Testis (tissue), 3 donors: ENCODE results near the gene GRIP1. TPM values are rescaled to one million over a fixed set of nuclear protein-coding genes. Genes with fewer than 3 reads are reported as not detected.

Experiments
- DNase-seq: peaks from one replicate; pipeline ENCODE4 v3.0.0-alpha.2; 2019
- H3K27ac ChIP-seq, 2 donors: fragments of 200-600 bp; sonication (generic); one replicate each; pipeline ENCODE4 v1.5.1; 2019
- H3K27me3 ChIP-seq: fragments of 200-600 bp; sonication (generic); one replicate; pipeline ENCODE4 v1.5.1; 2019
- H3K36me3 ChIP-seq: fragments of 200-600 bp; sonication (generic); one replicate; pipeline ENCODE4 v1.5.1; 2017; ENCODE audit warnings: low read depth; ENCODE audit errors: missing control alignments
- H3K4me1 ChIP-seq: fragments of 200-600 bp; sonication (generic); one replicate; pipeline ENCODE4 v1.5.1; 2019
- H3K4me3 ChIP-seq, 2 donors: fragments of 200-600 bp; sonication (generic); one replicate each; pipeline ENCODE4 v1.5.1; 2017 to 2019
- H3K9me3 ChIP-seq: fragments of 200-600 bp; sonication (generic); one replicate; pipeline ENCODE4 v1.5.1; 2017
- CTCF ChIP-seq, 3 experiments: fragments of 450-650 bp in 2 of 3; fragments of 200-600 bp in 1 of 3; sonication (generic) in 1 of 3; IDR thresholded peaks; one replicate each; pipeline ENCODE4 v1.5.1; 2016 to 2019; ENCODE audit warnings: antibody characterized with exemption in 3 of 3, mild to moderate bottlenecking in 2 of 3, moderate library complexity in 1 of 3
- POLR2A ChIP-seq: fragments of 450-650 bp; IDR thresholded peaks from one replicate; pipeline ENCODE4 v1.6.1; 2017; ENCODE audit warnings: antibody characterized with exemption, mild to moderate bottlenecking, moderate library complexity
- WGBS, 2 donors: methylation state at CpG; one replicate each; pipeline ENCODE4 v1.1.5; 2018; 5-methylcytosine and 5-hydroxymethylcytosine counted together
- intact Hi-C: fragments of 100-400 bp; cut with DNase I; formaldehyde crosslinking; loops from one replicate; pipeline ENCODE4 v1.15.1; 2023; ENCODE audit warnings: low total_unique reads
- polyA plus RNA-seq: library from polyadenylated mRNA; stranded (reverse); fragments of 350-450 nt; fragmentation: Illumina TruSeq; extraction: RNeasy Lipid Tissue Mini Kit (QIAGEN cat#74804); gene quantifications from one replicate; pipeline ENCODE4 v1.2.3, GENCODE V29; 2014; ENCODE audit warnings: low read depth, low replicate concordance; ENCODE audit not compliant: insufficient read depth
- total RNA-seq, 2 donors: library from RNA; depleted of rRNA; stranded (reverse); fragments of >200 nt; gene quantifications; one replicate each; pipeline ENCODE4 v1.2.3, GENCODE V29; 2016

The GRIP1 gene
- total and polyA plus RNA-seq, 3 donors from 2014 or later: 12.0 to 14.0 (median 12.9) TPM

DNA sequence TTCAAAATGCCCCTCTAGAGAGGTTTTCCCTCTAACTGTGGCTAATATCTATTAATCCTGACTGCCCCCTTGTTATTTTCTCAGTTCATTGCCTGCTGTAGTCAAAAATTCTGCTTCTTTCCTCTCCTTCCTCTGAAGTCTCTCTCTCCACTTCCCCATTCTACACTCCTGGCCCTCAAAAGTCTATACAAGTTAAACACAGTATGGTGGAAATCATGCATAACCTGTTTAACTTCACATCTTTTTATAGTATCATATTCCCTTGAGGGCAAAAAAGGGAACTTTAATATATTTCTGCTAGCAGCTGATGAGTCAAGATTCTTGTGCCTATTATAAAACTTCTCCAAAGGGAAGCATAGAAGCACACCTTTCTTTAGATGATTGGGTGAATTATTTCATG, 16.7 kb downstream of the GRIP1 start:
- Histone ChIP-seq H3K27ac (no peak overlapping the region), H3K4me3 (no peak overlapping the region), H3K27me3 (no peaks in the 10 kb centered on the region), H3K9me3 (no peaks in the 10 kb centered on the region), H3K4me1 (no peaks in the 10 kb centered on the region), H3K36me3 (no peaks in the 10 kb centered on the region)
- DNase-seq: no peak
- no peak for TF ChIP-seq POLR2A
- no peak for TF ChIP-seq CTCF (IDR thresholded peaks at IDR 0.05)
- intact Hi-C loops: no loop called here

DNA sequence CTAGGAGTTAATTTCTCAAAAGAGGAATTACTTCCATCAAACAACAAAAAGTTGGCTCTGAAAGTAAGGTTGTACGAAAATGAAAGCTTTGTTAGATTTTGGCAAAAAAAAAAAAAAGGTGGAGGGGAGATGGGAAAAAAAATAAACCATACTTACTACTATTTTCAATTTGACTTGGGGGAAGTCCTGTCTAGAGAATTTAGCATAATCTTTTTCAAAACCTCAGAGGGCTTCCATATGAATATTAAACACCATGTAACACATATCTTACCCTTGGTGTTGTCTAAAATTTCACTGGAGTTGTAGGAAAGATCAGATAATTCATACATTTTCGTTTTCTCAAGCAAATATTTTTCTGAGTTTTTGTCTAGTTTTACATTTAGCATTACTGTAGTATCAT, 17.5 kb downstream of the GRIP1 start:
- Histone ChIP-seq H3K27ac (no peak overlapping the region), H3K4me3 (no peak overlapping the region), H3K4me1 (no peaks in the 10 kb centered on the region), H3K36me3 (no peaks in the 10 kb centered on the region), H3K27me3 (no peaks in the 10 kb centered on the region), H3K9me3 (no peaks in the 10 kb centered on the region)
- TF ChIP-seq CTCF (IDR thresholded peaks at IDR 0.05) (no peak), POLR2A (no peak)
- DNase-seq: no peak
- intact Hi-C loops: no loop called here
- WGBS, 2 donors: 71 to 72% methylated on average over 2 of the region's 2 CpGs

- WGBS, 2 donors: 74 to 94% methylated on average over 1 of the region's 1 CpG
- Histone ChIP-seq H3K4me3 (no peak overlapping the region), H3K9me3 (no peaks in the 10 kb centered on the region), H3K27me3 (no peaks in the 10 kb centered on the region), H3K36me3 (no peaks in the 10 kb centered on the region), H3K4me1 (no peaks in the 10 kb centered on the region), H3K27ac (no peak overlapping the region)
- intact Hi-C loops: no loop called here
- TF ChIP-seq POLR2A (no peak), CTCF (IDR thresholded peaks at IDR 0.05) (no peak)
- DNase-seq: no peak
These were observed 25.1 kb downstream of the GRIP1 start for GRCh38 chr12:66653796-66654195.

DNA sequence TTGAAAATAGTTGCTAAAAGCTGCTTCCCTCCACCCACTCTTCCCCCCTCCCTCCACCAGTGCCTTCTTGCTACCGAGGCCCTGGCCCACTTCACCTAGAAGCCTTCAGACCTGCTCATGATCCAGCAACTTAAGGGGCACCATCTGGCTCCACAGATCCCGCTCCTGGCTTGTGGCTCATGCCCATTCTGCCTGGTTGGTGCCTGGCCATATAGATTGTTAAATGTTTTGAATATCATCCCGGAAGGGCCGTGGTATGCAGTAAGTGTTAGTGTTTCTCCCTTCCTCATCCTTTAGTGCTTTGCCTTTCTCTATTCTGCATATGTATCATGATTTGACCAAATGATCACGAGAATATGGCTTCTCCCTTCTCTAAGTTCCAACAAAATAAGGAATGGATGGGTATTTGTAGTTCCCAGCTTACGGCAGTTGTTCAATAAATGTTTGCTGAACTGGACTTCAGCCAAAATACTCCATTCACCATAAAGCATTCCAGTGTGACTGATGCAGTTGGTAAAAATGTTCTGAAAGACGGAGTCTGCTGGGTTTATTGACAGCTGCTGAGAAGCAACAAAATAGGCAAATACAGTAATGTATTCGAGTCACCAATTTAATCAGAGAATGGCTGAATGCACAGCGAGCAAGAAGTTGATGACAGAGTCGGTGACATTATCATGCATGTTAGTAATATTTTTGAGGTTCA, 30.7 kb downstream of the GRIP1 start:
- Histone ChIP-seq H3K9me3 (no peaks in the 10 kb centered on the region), H3K36me3 (no peaks in the 10 kb centered on the region), H3K4me3 (no peak overlapping the region), H3K27me3 (no peaks in the 10 kb centered on the region), H3K27ac (no peak overlapping the region), H3K4me1 (no peaks in the 10 kb centered on the region)
- TF ChIP-seq CTCF (IDR thresholded peaks at IDR 0.05): no peak
- TF ChIP-seq POLR2A: no peak
- 88 to 92% methylated on average over 10 of the region's 10 CpGs for WGBS, 2 donors
- DNase-seq: no peak
- intact Hi-C loops: no loop called here

DNA sequence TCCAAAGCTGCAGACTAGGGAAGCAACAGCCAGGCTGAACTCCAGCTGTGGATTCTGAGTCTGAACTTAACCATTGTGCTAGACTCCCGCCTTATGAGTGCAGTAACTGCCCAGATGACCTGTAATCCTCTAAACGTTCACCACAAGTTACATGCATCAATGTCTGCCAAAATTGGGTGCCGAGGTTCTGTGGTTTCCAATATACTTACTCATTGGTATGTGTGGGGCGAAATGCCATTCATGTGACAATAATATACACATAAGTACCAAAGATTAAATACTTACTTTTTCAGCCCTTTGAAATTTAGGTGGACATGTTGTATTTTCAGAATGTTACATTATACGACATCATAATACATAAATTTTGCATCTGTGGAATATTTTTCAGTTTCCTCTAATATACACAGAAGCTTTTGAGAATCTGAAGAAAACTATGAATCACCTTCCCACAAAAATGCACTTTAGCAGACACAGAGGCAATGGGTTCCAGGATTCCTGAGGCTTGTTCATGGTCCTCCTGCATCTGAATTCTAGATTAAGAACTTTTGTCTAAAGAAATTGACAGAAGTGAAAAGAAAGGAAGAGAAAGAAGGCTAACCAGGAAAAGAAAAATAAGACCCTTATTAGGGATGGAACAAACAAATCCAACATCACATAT, 31.7 kb downstream of the GRIP1 start:
- no peak overlapping the region for H3K27ac ChIP-seq
- TF ChIP-seq CTCF (IDR thresholded peaks at IDR 0.05) (no peak), POLR2A (no peak)
- intact Hi-C loops: no loop called here
- no peaks in the 10 kb centered on the region for H3K9me3 ChIP-seq
- no peak for DNase-seq
- no peaks in the 10 kb centered on the region for H3K36me3 ChIP-seq
- H3K27me3 ChIP-seq: no peaks in the 10 kb centered on the region
- no peak overlapping the region for H3K4me3 ChIP-seq
- 88 to 89% methylated on average over 5 of the region's 5 CpGs for WGBS, 2 donors
- H3K4me1 ChIP-seq: no peaks in the 10 kb centered on the region
